Activated CD4-positive, alpha-beta T cell treated with anti-CD3 and anti-CD28 coated beads for 48 hours (primary cell): ENCODE measurements around the gene ASCC3.

Source experiments
- DNase-seq: peaks from one replicate; pipeline ENCODE4 v3.0.0-alpha.2; 2020

Gene ASCC3

GRCh38 chr6:100461917-100462705 is 419.0 kb downstream of the ASCC3 start:
- DNase-seq = no peak

GRCh38 chr6:100461278-100461916 is 419.7 kb downstream of the ASCC3 start:
- no peak for DNase-seq

GRCh38 chr6:100460650-100461204 is 420.4 kb downstream of the ASCC3 start:
- DNase-seq = no peak

- no peak for DNase-seq
These were observed 421.4 kb downstream of the ASCC3 start for GRCh38 chr6:100459592-100460184.

GRCh38 chr6:100458841-100459591 is 422.1 kb downstream of the ASCC3 start:
- DNase-seq = no peak
